HCEC 1CT (cell line): Measurements from ENCODE around the gene HNRNPA2B1.
"Not testable (repeated sequence)": the region's sequence is repeated elsewhere in the genome, so short reads cannot be mapped to it uniquely, and the experiment has no call there.

ENCODE experiments used
- DNase-seq: peaks from one replicate; pipeline ENCODE4 v3.0.0-alpha.2; 2017

The HNRNPA2B1 gene

DNA sequence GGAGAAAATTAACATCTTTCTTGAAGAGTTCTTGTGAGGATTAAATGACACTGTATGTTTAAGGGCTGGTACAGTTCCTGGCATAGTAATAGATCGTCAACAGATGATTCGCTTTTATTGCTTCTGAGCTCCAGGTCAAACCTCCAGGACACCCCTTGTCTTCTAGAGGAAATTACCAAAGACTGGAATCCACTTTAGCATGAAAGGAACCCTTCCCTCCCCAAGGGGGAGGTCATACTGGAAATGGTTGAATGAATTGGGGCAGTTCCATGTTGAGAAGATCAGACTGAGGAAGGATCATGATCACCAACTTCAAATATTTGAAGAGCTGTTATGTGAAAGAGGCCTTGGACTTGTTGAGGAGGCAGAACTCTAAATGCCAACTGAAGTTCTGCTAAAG, 39.6 kb downstream of the HNRNPA2B1 start:
- DNase-seq: no peak

DNA sequence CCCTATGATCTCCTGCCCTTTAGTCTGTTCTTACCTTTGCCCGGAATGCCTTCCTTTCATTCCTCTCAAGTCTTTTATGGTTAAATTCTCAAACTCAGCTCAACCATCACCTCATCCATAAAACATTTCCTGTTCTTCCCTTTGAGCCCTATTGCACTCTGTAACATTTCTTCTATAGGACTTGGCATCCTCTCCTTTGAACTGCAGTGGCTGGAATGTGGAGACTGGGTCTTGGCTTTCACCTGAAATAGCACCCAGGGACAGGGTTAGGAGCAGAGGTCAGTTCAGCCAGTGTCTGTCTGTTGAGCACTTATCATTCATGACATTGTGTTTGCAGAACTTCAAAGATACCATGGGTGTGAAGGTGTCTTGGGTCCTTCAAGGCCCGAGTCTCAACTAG, 41.3 kb downstream of the HNRNPA2B1 start:
- DNase-seq: no peak

DNA sequence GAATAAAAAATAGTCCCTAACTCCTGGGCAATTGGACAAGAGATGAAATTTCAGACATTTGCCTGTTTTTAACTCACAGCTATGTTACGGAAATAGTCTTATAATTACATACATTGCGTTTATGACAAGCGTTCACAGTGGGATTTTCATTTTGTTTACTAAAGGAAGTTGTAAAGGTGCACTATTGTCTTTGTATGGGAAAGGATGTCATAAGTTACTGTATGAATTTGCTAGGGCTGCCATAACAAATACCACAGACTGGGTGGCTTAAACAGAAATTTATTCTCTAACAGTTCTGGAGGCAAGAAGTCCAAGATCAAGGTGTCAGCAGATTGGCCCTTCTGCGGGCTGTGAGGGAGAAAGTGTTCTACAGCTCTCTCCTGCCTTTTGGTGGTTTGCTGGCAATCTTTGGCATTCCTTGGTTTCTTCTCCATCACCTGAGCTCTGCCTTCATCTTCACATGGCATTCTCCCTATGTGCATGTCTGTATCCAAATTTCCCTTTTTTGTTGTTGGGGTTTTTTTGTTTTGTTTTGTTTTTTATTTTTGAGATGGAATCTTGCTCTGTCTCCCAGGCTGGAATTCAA, 42.9 kb downstream of the HNRNPA2B1 start:
- no peak for DNase-seq

DNA sequence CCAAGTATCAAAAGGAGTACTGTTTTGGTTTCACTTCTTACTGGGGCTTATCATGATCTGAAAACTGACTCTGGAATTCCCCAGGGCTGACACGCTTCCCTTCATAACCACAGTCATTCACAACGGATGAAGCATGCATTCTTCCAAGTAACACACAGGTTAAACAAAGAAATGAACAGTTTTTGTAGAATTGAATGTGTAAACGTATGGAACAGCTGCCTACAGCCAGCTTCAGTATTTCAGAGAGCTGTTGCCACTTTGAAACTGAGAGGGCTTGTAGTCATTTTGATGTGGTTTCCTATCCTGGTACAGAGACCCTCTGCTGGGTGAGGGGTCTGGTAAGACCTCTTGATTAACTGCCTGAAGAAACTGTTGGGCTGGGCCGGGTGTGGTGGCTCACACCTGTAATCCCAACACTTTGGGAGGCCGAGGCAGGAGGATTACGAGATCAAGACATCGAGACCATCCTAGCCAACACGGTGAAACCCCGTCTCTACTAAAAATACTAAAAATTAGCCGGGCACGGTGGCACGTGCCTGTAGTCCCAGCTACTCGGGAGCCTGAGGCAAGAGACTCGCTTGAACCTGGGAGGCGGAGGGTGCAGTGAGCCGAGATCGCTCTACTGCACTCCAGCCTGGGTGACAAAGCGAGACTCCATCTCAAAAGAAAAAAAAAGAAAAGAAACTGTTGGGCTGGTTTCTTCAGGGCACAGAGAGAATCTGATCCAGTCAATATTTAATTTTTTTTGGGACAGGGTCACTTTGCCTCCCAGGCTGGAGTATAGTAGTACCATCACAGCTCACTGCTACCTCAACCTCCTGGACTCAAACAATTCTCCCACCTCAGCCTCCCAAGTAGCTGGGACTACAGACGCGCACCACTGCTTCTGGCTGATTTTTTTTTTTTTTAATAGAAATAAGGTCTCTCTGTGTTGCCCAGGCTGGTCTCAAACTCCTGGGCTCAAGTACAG, 43.8 kb downstream of the HNRNPA2B1 start:
- DNase-seq: peak; percentile 85

DNA sequence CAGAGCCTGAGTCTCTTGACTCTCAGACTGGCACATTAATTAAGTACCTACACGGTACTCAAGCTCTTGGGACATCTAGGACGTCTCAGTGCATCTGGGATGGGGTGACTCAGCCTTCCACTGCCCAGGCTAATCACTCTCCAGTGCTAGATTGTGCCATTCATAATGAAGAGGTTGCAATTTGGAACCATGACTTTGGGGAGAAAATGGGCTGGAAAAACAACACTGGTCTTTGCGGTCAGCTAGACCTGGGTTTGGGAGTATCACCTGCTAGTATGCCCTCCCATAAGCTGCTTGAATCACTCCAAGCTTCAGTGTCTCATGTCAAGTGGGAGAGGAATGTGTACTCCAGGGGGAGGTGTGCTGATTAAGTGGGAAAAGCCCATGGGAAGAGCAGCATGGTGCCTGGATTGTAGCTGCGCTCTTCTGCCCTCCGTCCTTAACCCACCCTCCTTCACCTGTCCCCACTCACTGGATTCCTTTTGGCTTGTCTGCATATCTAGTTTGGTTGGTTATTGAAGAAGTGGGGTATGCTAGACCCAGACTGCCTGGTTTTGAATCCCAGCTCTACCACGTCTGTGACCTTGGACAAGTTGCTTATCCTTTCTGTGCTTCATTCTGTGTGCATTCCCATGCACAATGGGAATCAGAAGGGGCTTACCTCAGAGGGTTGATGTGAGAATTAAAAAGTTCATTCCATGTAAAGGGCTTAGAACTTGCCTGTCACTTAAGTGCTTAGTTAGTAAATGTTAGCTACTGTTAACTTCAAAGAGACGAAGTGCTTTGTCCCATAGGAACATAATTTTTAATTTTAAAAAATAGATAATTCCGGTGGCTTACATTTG, 44.8 kb downstream of the HNRNPA2B1 start:
- peak; percentile 45 for DNase-seq

DNA sequence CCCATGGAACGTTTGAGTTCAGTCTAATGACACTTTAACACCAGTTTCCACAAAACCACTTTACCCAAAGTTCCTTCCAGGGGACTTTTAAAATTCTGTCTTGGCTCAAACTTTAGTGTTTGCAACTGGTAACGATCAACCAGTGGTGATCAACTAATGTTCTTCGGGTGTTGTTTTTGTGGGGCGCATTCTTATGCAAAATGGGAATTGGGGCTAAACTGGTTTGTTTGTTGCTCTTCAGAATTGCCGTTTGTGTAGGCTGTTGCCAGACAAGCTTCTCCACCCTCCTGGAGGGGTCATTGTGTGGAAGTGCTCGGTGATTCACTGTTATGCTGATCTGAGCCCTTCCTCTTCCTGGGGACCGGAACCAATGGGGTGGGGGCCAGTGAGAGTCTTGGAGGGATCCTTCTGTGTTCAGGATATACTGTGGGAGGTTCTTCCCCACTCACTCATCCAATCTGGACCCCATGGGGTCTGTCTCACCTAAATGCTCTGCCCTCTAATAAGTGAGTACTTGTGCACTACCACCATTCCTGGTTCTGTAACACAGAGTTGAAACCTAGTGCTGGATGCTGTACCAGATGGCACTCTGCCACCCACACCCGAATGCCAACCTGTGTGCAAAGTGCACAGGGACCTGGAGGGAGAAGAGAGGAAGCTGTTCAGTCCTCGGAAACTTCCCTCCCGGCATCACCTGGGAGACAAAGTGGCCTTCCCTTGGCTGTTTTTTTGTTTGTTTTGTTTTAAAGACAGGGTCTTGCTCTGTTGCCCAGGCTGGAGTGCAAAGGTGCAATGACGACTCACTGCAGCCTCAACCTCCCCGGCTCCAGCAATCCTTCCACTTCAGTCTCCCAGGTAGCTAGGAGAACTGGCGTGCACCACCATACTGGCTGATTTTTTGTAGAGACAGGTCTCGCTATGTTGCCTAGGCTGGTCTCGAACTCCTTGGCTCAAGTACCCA, 46.4 kb downstream of the HNRNPA2B1 start:
- no peak for DNase-seq

DNA sequence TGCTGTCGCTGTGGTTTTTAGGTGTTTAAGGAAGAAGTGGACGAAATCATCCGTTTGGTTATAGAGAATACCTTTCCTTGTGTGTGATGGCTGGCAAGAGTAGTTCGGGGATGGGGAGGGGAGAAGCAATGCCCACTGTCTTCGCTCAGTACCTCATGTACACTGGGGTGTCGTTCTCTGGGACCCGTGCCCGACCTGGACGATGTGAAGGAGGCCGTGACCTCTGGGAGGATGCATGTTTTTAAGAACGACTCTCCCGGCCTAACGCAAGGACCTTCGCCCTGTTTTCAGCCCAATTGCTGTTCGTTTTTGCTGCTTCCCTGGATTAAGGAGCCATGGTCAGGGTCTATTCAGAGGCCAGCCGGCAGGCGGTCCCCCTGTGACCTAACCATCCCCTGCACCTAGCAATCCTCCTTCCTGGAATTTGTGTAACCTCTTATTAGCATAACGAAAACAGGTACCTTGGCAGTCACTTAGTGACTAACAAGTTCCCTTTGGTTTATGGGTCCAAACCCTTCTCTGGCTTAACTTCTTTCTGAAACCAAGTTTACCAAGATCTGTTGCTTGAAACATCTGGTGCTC, 47.2 kb downstream of the HNRNPA2B1 start:
- no peak for DNase-seq

DNA sequence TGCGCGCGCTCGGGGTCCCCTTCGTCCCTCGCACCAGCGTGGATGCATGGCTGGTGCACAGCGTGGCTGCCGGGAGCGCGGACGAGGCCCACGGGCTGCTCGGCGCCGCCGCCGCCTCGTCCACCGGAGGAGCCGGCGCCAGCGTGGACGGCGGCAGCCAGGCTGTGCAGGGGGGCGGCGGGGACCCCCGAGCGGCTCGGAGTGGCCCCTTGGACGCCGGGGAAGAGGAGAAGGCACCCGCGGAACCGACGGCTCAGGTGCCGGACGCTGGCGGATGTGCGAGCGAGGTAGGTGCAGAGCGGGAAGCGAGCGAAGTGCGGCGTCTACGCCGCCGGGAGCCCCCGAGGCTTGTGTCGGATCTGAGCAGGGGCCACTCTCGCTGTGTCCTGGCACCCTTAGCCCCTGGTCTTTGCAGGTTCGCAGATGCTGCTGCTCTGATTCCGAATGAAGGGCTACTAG, 47.7 kb downstream of the HNRNPA2B1 start:
- not testable (repeated sequence) for DNase-seq

DNA sequence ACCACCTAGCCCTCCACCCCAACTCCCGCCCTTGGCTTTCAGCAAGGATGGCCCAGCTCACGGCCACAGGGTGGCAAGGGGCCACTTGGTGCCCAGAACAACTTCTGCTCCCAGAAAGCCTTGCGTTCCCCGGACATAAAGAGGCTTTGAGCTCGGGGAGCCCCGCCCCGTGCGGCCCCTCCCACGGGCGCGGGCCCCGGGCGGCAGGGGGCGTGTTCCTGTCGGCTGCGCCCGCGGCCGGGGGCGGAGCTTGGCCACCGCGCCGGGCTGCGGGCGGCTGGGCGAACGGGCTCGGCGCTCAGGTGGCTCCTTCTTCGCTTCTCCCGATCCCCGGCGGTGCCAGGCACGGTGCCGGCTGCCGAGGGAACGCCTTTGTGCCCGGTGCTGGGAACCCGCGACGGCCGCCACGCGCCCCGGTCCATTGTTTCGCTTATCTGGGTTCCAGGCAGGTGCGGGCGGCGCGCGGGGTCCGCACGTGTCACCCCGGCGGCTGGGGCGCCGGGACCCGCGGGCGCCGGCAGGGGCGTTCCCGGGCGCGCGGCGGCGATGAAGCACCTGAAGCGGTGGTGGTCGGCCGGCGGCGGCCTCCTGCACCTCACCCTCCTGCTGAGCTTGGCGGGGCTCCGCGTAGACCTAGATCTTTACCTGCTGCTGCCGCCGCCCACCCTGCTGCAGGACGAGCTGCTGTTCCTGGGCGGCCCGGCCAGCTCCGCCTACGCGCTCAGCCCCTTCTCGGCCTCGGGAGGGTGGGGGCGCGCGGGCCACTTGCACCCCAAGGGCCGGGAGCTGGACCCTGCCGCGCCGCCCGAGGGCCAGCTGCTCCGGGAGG, 48.4 kb downstream of the HNRNPA2B1 start, which contains the start of gene NFE2L3:
Gene NFE2L3, plus strand, starts transcription at position 246 of the 829 bp plus-strand sequence. Its CDS starts 301 bp downstream, at position 547.
- DNase-seq: peak; percentile 47

DNA sequence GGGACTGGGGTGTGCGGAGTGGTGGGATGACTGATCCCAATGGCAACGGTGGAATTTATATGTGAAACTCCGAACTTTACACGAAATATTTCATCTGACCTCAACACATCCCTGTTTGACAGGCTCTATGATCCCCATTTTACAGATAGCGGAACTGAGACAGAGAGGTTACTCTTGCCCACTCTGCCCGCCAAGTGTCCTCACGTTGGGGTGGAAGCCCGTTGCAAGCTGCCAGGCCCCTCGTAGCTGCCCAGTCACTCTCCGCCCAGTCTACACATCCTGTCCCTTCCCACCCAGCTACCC, 48.9 kb downstream of the HNRNPA2B1 start:
- DNase-seq: no peak

DNA sequence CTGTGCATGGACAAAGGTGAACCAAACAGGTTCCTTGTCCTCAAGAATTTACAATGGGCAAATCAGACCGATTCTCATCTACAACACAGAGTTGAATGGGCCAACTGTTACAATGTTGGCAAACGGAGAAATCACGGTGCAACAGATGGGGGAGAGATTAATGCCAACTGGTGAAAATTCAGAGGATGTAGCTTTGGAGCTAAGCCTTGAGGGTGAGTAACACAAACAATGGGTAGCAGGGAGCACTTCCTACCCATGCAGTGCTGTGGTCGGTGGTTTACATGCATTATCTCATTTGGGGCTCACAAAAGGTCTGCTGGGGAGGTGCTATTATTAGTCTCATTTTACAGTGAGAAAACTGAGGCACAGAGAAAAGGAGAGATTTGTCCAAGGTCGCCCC, 49.5 kb downstream of the HNRNPA2B1 start:
- no peak for DNase-seq

DNA sequence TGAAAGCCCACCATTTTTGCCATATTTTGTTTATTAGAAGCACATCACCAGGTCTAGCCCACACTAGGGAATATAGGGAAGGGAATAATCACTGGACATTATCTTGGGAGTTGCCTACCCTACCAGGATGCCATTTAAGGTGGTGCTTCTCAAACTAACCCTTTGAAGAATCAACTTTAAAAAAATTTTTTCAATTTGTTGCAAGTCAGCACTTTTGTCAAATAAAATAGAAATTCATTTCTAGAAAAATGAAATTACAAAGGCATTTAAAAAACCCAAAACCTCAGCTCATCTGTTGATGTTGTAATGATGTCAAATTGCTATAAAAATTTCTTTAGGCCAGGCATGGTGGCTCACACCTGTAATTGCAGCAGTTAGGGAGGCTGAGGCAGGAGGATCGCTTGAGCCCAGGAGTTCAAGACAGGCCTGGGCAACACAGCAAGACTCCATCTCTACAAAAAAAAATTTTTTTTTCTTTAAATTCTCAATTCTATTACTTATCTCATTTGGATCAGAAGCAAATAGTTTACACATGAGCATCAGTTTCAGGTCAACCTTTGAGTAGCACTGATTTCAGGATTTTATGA, 51.1 kb downstream of the HNRNPA2B1 start:
- no peak for DNase-seq

DNA sequence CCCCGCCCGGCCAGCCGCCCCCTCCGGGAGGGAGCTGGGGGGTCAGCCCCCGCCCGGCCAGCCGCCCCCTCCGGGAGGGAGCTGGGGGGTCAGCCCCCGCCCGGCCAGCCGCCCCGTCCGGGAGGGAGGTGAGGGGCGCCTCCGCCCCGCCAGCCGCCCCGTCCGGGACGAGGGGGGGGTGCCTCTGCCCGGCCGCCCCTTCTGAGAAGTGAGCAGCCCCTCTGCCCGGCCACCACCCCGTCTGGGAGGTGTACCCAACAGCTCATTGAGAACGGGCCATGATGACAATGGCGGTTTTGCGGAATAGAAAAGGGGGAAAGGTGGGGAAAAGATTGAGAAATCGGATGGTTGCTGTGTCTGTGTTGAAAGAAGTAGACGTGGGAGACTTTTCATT, 52.2 kb downstream of the HNRNPA2B1 start:
- not testable (repeated sequence) for DNase-seq

DNA sequence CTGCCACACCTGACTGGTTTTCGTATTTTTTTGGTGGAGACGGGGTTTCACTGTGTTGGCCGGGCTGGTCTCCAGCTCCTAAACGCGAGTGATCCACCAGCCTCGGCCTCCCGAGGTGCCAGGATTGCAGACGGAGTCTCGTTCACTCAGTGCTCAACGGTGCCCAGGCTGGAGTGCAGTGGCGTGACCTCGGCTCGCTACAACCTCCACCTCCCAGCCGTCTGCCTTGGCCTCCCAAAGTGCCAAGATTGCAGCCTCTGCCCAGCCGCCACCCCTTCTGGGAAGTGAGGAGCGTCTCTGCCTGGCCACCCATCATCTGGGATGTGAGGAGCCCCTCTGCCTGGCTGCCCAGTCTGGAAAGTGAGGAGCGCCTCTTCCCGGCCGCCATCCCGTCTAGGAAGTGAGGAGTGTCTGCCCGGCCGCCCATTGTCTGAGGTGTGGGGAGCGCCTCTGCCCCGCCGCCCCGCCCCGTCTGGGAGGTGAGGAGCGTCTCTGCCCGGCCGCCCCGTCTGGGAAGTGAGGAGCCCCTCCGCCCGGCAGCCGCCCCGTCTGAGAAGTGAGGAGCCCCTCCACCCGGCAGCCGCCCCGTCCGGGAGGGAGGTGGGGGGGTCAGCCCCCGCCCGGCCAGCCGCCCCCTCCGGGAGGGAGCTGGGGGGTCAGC, 52.8 kb downstream of the HNRNPA2B1 start:
- not testable (repeated sequence) for DNase-seq

DNA sequence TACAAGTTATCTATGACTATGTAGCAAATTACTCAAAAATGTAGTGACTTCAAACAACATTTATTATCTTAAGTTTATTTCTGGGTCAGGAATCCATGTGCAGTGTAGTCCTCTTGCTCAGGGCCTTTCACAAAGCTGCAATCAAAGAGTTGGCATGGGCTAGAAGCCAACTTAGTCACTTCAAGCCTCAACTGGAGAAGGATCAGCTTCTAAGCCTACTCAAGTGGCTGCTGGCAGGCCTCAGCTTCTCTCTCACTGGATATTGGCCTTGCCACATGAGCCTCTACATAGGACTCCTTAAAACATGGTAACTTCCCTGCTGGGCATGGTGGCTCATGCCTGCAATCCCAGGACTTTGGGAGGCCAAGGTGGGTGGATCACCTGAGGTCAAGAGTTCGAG, 53.5 kb downstream of the HNRNPA2B1 start:
- no peak for DNase-seq

DNA sequence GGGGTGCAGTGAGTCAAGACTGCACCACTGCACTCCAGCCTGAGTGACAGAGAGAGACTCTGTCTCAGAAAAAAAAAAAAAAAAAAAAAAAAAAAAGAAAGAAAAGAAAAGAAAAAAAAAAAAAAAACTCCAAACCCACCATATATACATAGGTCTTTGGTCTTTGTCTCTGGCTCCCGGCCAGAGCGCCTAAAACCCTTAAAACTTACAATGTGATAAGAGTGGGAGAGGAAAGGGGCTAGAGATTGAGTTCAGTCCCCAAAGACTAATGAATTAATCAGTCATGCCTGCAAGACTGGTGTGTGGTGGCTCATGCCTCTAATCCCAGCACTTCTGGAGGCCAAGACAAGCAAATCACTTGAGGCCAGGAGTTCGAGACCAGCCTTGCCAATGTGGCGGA, 55.3 kb downstream of the HNRNPA2B1 start:
- no peak for DNase-seq

DNA sequence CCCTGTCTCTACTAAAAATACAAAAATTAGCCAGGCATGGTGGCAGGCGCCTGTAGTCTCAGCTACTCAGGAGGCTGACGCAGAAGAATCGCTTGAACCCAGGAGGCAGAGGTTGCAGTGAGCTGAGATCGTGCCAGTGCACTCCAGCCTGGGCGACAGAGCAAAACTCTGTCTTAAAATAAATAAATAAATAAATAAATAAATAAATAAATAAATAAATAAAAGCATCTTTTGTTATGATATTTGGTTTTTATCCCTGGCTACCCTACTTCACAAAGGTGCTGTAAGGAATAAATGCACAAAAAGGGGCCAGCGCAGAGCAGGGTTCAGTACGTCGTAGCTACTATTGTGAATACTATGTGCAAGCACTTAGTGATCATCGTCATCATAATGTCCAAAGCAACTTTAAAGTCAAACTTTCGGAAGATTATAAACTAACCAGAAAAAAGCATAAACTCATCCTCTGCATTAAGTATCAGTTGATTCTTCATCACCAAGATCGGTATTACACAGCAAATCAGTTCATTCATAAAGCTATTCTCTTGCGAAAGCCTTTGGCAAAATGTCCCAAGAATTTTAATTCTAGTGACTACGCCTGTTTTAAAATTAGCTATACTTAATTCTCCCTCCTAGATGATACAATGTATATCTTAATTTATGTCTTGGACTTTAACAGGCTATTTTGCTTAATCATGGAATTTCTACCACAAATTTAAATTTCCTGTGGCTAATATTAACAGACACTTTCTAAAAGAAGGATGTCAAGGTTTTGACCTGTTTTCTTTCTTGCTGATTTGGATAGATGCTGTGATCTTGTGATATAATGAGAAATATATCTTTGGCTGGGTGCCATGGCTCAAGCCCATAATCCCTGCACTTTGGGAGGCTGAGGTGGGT, 56.1 kb downstream of the HNRNPA2B1 start:
- no peak for DNase-seq

DNA sequence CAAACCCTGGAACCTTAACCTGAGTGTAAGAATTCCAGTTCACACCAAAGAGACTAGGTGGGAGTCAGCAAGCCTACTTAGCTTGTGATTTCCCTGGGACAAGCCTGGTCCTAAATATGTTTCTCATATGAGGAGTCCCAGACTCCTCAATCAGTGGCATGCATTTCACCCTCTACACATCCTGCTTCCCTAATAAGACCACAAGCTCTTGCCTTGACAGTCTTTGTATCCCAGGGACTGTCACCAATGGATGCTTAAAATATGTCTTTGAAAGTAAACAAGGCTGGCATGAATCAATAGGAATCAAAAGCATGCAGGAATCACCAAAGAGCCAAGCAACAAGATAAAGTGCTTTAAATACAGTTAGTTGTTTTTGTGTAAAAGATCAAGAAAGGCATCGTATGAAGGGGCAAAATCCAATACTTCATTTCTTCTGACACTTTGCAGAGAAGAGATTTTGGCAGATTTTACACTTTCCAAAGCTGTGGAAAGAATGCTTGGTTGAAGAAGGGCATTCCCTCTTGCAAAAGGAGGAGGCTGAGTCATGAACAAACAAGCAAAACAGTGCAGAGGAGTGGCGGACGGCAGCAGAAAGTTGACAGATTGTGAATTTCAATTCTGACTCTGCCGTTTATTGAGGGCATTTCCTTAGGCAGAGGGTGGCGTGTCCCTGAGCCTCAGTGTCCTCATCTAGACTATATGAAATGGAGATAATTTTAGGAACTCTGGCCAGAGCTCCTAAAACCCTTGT, 57.1 kb downstream of the HNRNPA2B1 start:
- peak; percentile 8 for DNase-seq
